ENCODE measurements around the gene ABRACL. TPM values are rescaled to one million over a fixed set of nuclear protein-coding genes. Genes with fewer than 3 reads are reported as not detected.
A peak's percentile ranks its signal among the peaks of the same experiment; 100 is the strongest.

Gene ABRACL
- total and polyA plus RNA-seq, 2 of the 4 experiments (the other 2 are of a cell fraction): 16.0 to 27.9 TPM

- WGBS, 2 experiments (ENCODE audit: extremely low coverage in 2 of 2, insufficient read length in 1 of 2): 80% methylated on average over 1 of the region's 9 CpGs; no CpG with 5 or more reads in 1 of the 2 experiments
- dilution Hi-C loops (cut with HindIII; ENCODE audit: low sequenced_read_pairs, unreplicated experiment): no loop called here
- no peak overlapping the region for H2AFZ ChIP-seq (replicated peaks; ENCODE audit: low read length, poor library complexity)
- no peak for TF ChIP-seq FOS (IDR thresholded peaks at IDR 0.05; ENCODE audit: low read depth, low read length)
- TF ChIP-seq CEBPB (IDR thresholded peaks at IDR 0.05; ENCODE audit: low read depth, low read length): no peak
- no peak for TF ChIP-seq MXI1 (IDR thresholded peaks at IDR 0.05; ENCODE audit: borderline replicate concordance, low read depth, low read length)
- no peak for TF ChIP-seq CTCF (conservative IDR thresholded peaks at IDR 0.05; ENCODE audit: low read depth, low read length)
- TF ChIP-seq MAFK (IDR thresholded peaks at IDR 0.05; ENCODE audit: low read depth, low read length): no peak
- TF ChIP-seq SMC3 (IDR thresholded peaks at IDR 0.05; ENCODE audit: low read depth, low read length): no peak
- TF ChIP-seq BHLHE40 (IDR thresholded peaks at IDR 0.05; ENCODE audit: low read depth, low read length): no peak
- TF ChIP-seq RCOR1 (IDR thresholded peaks at IDR 0.05; ENCODE audit: insufficient replicate concordance, low read length): no peak
- TF ChIP-seq ELK1 (IDR thresholded peaks at IDR 0.05; ENCODE audit: borderline replicate concordance, low read depth, low read length): no peak
- no peak for TF ChIP-seq RAD21 (IDR thresholded peaks at IDR 0.05; ENCODE audit: low read length)
- no peak for TF ChIP-seq USF2 (IDR thresholded peaks at IDR 0.05; ENCODE audit: low read depth, low read length)
- TF ChIP-seq CHD1 (IDR thresholded peaks at IDR 0.05; ENCODE audit: low read depth, low read length): no peak
- TF ChIP-seq MAZ (IDR thresholded peaks at IDR 0.05; ENCODE audit: borderline replicate concordance, low read depth, low read length): no peak
- no peak for TF ChIP-seq POLR2A (IDR thresholded peaks at IDR 0.05; ENCODE audit: low read depth, low read length)
- TF ChIP-seq RFX5 (IDR thresholded peaks at IDR 0.05; ENCODE audit: low read depth, low read length): no peak
Measured at GRCh38 chr6:139030228-139030963, 1.9 kb downstream of the ABRACL start.

More at GRCh38 chr6:139030228-139030963, 1.9 kb downstream of the ABRACL start:
- Histone ChIP-seq H2AK9ac (replicated peaks; ENCODE audit: low read depth, low read length, poor library complexity) (no peak overlapping the region), H3K4me3 (ENCODE audit: insufficient read depth, low read depth, low read length) (no peak overlapping the region), H3K4me2 (ENCODE audit: low read depth, low read length) (peak overlapping the region; percentile 53; the same call in 1 of the 2 replicates), H2BK5ac (ENCODE audit: low read depth, low read length, poor library complexity, severe bottlenecking) (no peak overlapping the region), H3K23ac (ENCODE audit: low read depth, low read length) (no peak overlapping the region), H4K8ac (ENCODE audit: low read depth in 2 of 2, low read length in 2 of 2) (peak overlapping the region; percentile 44 to 77; a peak in 2 of 4 replicates), H3K36me3 (ENCODE audit: control insufficient read depth, insufficient read depth, low read length) (peaks cover 9% of the 10 kb centered on the region), H2AK5ac (ENCODE audit: low read depth, low read length) (no peak overlapping the region), H2BK15ac (ENCODE audit: low read depth, low read length) (no peak overlapping the region), H3K27me3 (ENCODE audit: control insufficient read depth, insufficient read depth, low read length) (no peaks in the 10 kb centered on the region), H3K56ac (ENCODE audit: extremely low read depth, insufficient read depth, low read length) (no peak overlapping the region), H3K9me1 (ENCODE audit: insufficient read depth, low read length) (peaks cover 11% of the 10 kb centered on the region; the same call in 1 of the 2 replicates), H4K20me1 (ENCODE audit: insufficient read depth, low read length) (peaks cover 6% of the 10 kb centered on the region; the same call in 1 of the 2 replicates), H3K27ac (ENCODE audit: insufficient read depth, low read length) (no peak overlapping the region), H3K79me1 (ENCODE audit: low read depth in 1 of 2, low read length in 2 of 2) (peaks cover 11 to 46% of the 10 kb centered on the region in 2 experiments), H4K91ac (ENCODE audit: insufficient read depth, low read depth, low read length) (no peak overlapping the region), H3K9ac (ENCODE audit: low read depth, low read length) (no peak overlapping the region), H3K4ac (ENCODE audit: low read depth, low read length) (no peak overlapping the region), H2BK120ac (ENCODE audit: low read depth, low read length) (no peak overlapping the region), H3K4me1 (ENCODE audit: control insufficient read depth, insufficient read depth, low read length) (no peaks in the 10 kb centered on the region; the same call in 1 of the 2 replicates), H3K14ac (replicated peaks; ENCODE audit: low read depth, low read length) (no peak overlapping the region), H2BK20ac (ENCODE audit: low read depth, low read length) (no peak overlapping the region), H4K5ac (ENCODE audit: low read depth, low read length) (no peak overlapping the region), H3K9me3 (ENCODE audit: control insufficient read depth, insufficient read depth, low read length) (no peaks in the 10 kb centered on the region), H3K18ac (ENCODE audit: low read depth, low read length) (no peak overlapping the region)
- ATAC-seq (ENCODE audit: low read depth) (no peak), DNase-seq (no peak)
- intact Hi-C loops (cut with micrococcal nuclease) (loop anchor here (5.0 kb wide), 1 partner anchor 332 kb away; no protein-coding TSS in a partner anchor), in situ Hi-C loops (cut with MboI; ENCODE audit: low sequenced_read_pairs) (no loop called here)
- ChIA-PET CTCF (no interaction called here), POLR2A (ENCODE audit: unreplicated experiment) (no interaction called here)
- no TSS peak for BruUV-seq (replicated peaks)

Measured in IMR-90 (cell line).